ENCODE data around the gene SUPT5H.

SUPT5H gene

DNA sequence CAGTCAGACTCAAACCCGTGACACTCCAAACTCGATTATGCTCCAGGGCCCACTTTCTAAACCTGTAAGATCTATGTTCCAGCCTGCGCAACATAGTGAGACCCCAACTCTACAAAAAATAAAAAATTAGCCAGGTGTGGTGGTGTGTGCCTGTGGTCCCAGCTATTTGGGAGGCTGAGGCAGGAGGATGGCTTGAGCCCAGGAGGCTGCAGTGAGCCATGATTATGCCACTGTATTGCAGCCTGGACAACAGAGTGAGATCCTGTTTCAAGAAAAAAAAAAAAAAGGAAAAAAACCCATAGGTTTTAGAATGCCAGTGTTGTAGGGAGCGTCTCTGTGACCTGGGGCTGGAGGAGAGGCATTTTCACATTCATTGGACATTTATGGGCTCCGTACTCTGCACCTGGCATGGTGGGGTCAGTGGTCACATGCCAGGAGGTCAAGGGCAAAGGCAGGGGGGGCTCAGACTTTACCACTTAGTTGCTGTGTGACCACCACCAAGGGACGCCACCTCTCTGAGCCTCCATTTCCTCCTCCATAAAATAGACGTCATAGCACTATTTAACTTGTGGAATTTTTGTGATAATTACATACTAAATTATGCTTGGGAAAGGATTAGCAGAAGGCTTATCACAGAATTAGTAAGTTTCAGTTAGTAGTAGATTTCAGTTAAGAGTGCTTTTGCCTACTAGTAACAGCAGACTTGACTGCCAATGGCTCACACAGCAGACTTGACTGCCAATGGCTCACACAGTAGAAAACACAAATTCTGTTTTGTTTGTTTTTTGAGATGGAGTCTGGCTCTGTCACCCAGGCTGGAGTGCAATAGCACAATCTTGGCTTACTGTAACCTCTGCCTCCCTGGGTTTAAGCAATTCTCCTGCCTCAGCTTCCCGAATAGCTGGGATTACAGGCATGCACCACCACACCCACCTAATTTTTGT, 75.4 kb downstream of the SUPT5H start:
- DNase-seq (ENCODE audit: low read depth): no peak

DNA sequence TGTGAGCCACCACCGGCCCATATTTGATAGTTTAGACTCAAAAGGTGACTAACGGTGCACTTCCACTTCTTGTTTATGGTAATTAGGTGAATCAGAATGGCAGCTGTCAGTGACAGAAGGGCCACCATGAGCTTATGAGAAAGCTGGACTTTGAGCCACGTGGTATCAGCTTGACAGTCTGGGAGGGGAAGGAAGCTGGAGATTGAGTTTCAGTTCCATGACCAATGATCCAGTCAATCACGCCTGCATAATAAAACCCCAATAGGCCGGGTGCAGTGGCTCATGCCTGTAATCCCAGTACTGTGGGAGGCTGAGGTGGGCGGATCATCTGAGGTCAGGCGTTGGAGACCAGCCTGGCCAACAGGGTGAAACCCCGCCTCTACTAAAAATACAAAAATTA, 79.1 kb downstream of the SUPT5H start:
- DNase-seq (ENCODE audit: low read depth): no peak

DNA sequence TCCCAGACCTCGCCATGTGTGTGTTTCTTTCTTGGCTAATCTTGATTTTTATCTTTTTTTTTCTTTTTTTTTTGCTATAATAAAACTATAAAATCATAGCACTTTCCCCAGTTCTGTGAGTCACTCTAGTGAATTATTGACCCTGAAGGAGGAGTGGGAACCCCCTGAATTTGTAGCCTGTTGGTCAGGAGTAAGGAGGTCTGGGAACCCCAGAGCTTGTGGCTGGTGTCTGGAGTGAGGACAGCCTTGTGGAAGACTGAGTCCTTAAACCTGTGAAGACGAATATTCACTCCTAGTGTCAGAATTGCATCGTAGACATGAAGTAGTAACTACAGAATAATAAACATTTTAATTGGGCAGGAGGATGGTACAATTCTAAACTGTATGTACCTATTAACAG, 79.8 kb downstream of the SUPT5H start:
- no peak for DNase-seq (ENCODE audit: low read depth)
